Activated naive CD8-positive, alpha-beta T cell treated with anti-CD3 and anti-CD28 coated beads, Interleukin-2, amount 10 ng/mL, durations not matched to agents 7 days and 5 days (primary cell): ENCODE data around the gene MOV10L1. TPM values are rescaled to one million over a fixed set of nuclear protein-coding genes. Genes with fewer than 3 reads are reported as not detected.

ENCODE experiments used
- ATAC-seq: fragments of 150-1000 bp; cut with Tn5 transposase; one replicate; pipeline ENCODE4 v1.10.0; 2021; ENCODE audit warnings: low read depth, moderate library complexity
- POLR2A ChIA-PET: fragments of 350-600 bp; sonication (Branson Sonifier 250); formaldehyde crosslinking; loops from one replicate; lab custom pipeline; 2021; ENCODE audit warnings: antibody characterized with exemption; lab: Charles Lee
- DNase-seq: peaks from one replicate; pipeline ENCODE4 v3.0.0; 2021
- H3K27ac Mint-ChIP-seq: one replicate; pipeline ENCODE4 v1.8.0; 2022; ENCODE audit warnings: mild to moderate bottlenecking, mixed read lengths
- H3K27me3 Mint-ChIP-seq: one replicate; pipeline ENCODE4 v1.8.0; 2022; ENCODE audit warnings: mild to moderate bottlenecking, moderate library complexity, mixed read lengths
- H3K36me3 Mint-ChIP-seq: one replicate; pipeline ENCODE4 v1.8.0; 2021; ENCODE audit warnings: mild to moderate bottlenecking, mixed read lengths
- H3K4me1 Mint-ChIP-seq: one replicate; pipeline ENCODE4 v1.8.0; 2021; ENCODE audit warnings: mixed read lengths
- H3K4me3 Mint-ChIP-seq: one replicate; pipeline ENCODE4 v1.8.0; 2022; ENCODE audit warnings: mild to moderate bottlenecking, moderate library complexity, mixed read lengths
- H3K9me3 Mint-ChIP-seq: one replicate; pipeline ENCODE4 v1.8.0; 2021; ENCODE audit warnings: mixed read lengths
- total RNA-seq, 2 experiments: library from RNA; stranded (reverse); gene quantifications; one replicate each; pipeline ENCODE4 v1.2.3, GENCODE V29; 2021

The MOV10L1 gene
- total RNA-seq, 2 experiments from 2014 or later: not detected

- Mint-ChIP-seq H3K36me3 (no peaks in the 10 kb centered on the region), H3K27me3 (peaks cover 15% of the 10 kb centered on the region), H3K4me1 (no peaks in the 10 kb centered on the region), H3K27ac (no peak overlapping the region), H3K9me3 (peaks cover 9% of the 10 kb centered on the region), H3K4me3 (no peak overlapping the region)
- ATAC-seq: no peak
- POLR2A ChIA-PET: no interaction called here
- no peak for DNase-seq
These were observed 37.9 kb upstream of the MOV10L1 start for GRCh38 chr22:50051930-50052329.

- Mint-ChIP-seq H3K4me3 (no peak overlapping the region), H3K4me1 (peaks cover 2% of the 10 kb centered on the region), H3K9me3 (peaks cover 9% of the 10 kb centered on the region), H3K27me3 (peaks cover 21% of the 10 kb centered on the region), H3K36me3 (no peaks in the 10 kb centered on the region), H3K27ac (no peak overlapping the region)
- POLR2A ChIA-PET: no interaction called here
- ATAC-seq (no peak), DNase-seq (no peak)
These were observed 35.9 kb upstream of the MOV10L1 start for GRCh38 chr22:50053861-50054260.

GRCh38 chr22:50056214-50056972 is 33.4 kb upstream of the MOV10L1 start:
- H3K4me3 Mint-ChIP-seq: no peak overlapping the region
- ATAC-seq: no peak
- H3K4me1 Mint-ChIP-seq: peaks cover 2% of the 10 kb centered on the region
- no peak overlapping the region for H3K27ac Mint-ChIP-seq
- H3K27me3 Mint-ChIP-seq: peaks cover 30% of the 10 kb centered on the region
- no peak for DNase-seq
- POLR2A ChIA-PET: no interaction called here
- peaks cover 9% of the 10 kb centered on the region for H3K9me3 Mint-ChIP-seq
- H3K36me3 Mint-ChIP-seq: no peaks in the 10 kb centered on the region

- POLR2A ChIA-PET: no interaction called here
- no peak overlapping the region for H3K4me3 Mint-ChIP-seq
- DNase-seq (no peak), ATAC-seq (no peak)
- H3K4me1 Mint-ChIP-seq: peaks cover 4% of the 10 kb centered on the region
- H3K27me3 Mint-ChIP-seq: peaks cover 30% of the 10 kb centered on the region
- H3K36me3 Mint-ChIP-seq: no peaks in the 10 kb centered on the region
- H3K9me3 Mint-ChIP-seq: peaks cover 6% of the 10 kb centered on the region
- no peak overlapping the region for H3K27ac Mint-ChIP-seq
These were observed 32.3 kb upstream of the MOV10L1 start for GRCh38 chr22:50057278-50058060.

- H3K9me3 Mint-ChIP-seq: peaks cover 6% of the 10 kb centered on the region
- H3K4me3 Mint-ChIP-seq: no peak within 1 kb of the TSS
- H3K36me3 Mint-ChIP-seq: no peaks in the 10 kb centered on the region
- no peak within 1 kb of the TSS for H3K27ac Mint-ChIP-seq
- POLR2A ChIA-PET: no interaction called here
- ATAC-seq (no peak), DNase-seq (no peak)
- H3K27me3 Mint-ChIP-seq: peaks cover 30% of the 10 kb centered on the region
- H3K4me1 Mint-ChIP-seq: peaks cover 4% of the 10 kb centered on the region
These were observed 31.5 kb upstream of the MOV10L1 start, which contains the start of gene TTLL8 for GRCh38 chr22:50058061-50058905. Gene TTLL8, minus strand, starts transcription at chr22:50058298.

- POLR2A ChIA-PET: no interaction called here
- H3K36me3 Mint-ChIP-seq: no peaks in the 10 kb centered on the region
- H3K4me1 Mint-ChIP-seq: peaks cover 4% of the 10 kb centered on the region
- peaks cover 25% of the 10 kb centered on the region for H3K27me3 Mint-ChIP-seq
- ATAC-seq (no peak), DNase-seq (no peak)
- H3K9me3 Mint-ChIP-seq: no peaks in the 10 kb centered on the region
- no peak overlapping the region for H3K4me3 Mint-ChIP-seq
- no peak overlapping the region for H3K27ac Mint-ChIP-seq
These were observed 30.6 kb upstream of the MOV10L1 start for GRCh38 chr22:50058906-50059880.

- H3K36me3 Mint-ChIP-seq: no peaks in the 10 kb centered on the region
These were observed 29.9 kb upstream of the MOV10L1 start for GRCh38 chr22:50059881-50060262.

GRCh38 chr22:50060441-50061140 is 29.2 kb upstream of the MOV10L1 start:
- ATAC-seq: no peak
- Mint-ChIP-seq H3K9me3 (no peaks in the 10 kb centered on the region), H3K27ac (no peak overlapping the region), H3K4me3 (no peak overlapping the region), H3K4me1 (peaks cover 4% of the 10 kb centered on the region), H3K36me3 (no peaks in the 10 kb centered on the region), H3K27me3 (peaks cover 24% of the 10 kb centered on the region)
- no peak for DNase-seq
- POLR2A ChIA-PET: no interaction called here

More at GRCh38 chr22:50059881-50060262, 29.9 kb upstream of the MOV10L1 start:
- H3K27ac Mint-ChIP-seq: no peak overlapping the region
- no peak overlapping the region for H3K4me3 Mint-ChIP-seq
- H3K9me3 Mint-ChIP-seq: no peaks in the 10 kb centered on the region
- POLR2A ChIA-PET: no interaction called here
- no peak for DNase-seq
- ATAC-seq: no peak
- peaks cover 4% of the 10 kb centered on the region for H3K4me1 Mint-ChIP-seq
- H3K27me3 Mint-ChIP-seq: peaks cover 24% of the 10 kb centered on the region

GRCh38 chr22:50061141-50061823 is 28.5 kb upstream of the MOV10L1 start:
- Mint-ChIP-seq H3K27ac (no peak overlapping the region), H3K36me3 (no peaks in the 10 kb centered on the region), H3K4me3 (no peak overlapping the region), H3K27me3 (peaks cover 24% of the 10 kb centered on the region), H3K4me1 (peaks cover 4% of the 10 kb centered on the region), H3K9me3 (no peaks in the 10 kb centered on the region)
- no peak for ATAC-seq
- DNase-seq: no peak
- POLR2A ChIA-PET: no interaction called here

GRCh38 chr22:50061824-50062355 is 27.9 kb upstream of the MOV10L1 start:
- H3K27ac Mint-ChIP-seq: no peak overlapping the region
- H3K27me3 Mint-ChIP-seq: peaks cover 19% of the 10 kb centered on the region
- H3K36me3 Mint-ChIP-seq: no peaks in the 10 kb centered on the region
- H3K4me1 Mint-ChIP-seq: peaks cover 4% of the 10 kb centered on the region
- POLR2A ChIA-PET: no interaction called here
- no peak overlapping the region for H3K4me3 Mint-ChIP-seq
- ATAC-seq: no peak
- H3K9me3 Mint-ChIP-seq: no peaks in the 10 kb centered on the region
- no peak for DNase-seq

- POLR2A ChIA-PET: no interaction called here
- ATAC-seq (no peak), DNase-seq (no peak)
- Mint-ChIP-seq H3K4me1 (peaks cover 3% of the 10 kb centered on the region), H3K4me3 (no peak overlapping the region), H3K27me3 (peaks cover 17% of the 10 kb centered on the region), H3K9me3 (no peaks in the 10 kb centered on the region), H3K27ac (no peak overlapping the region), H3K36me3 (no peaks in the 10 kb centered on the region)
These were observed 27.2 kb upstream of the MOV10L1 start for GRCh38 chr22:50062509-50063135.
